GM19468 (cell line): ENCODE measurements around the gene ANO2.
"Not testable (repeated sequence)": the region's sequence is repeated elsewhere in the genome, so short reads cannot be mapped to it uniquely, and the experiment has no call there.

Source experiments
- ATAC-seq: cut with Tn5 transposase; IDR thresholded peaks from one replicate; pipeline ENCODE4 v1.9.1; 2021; ENCODE audit warnings: mild to moderate bottlenecking, moderate library complexity, moderate number of reproducible peaks; ENCODE audit not compliant: unreplicated experiment; ENCODE audit errors: extremely low read depth

ANO2 gene

DNA sequence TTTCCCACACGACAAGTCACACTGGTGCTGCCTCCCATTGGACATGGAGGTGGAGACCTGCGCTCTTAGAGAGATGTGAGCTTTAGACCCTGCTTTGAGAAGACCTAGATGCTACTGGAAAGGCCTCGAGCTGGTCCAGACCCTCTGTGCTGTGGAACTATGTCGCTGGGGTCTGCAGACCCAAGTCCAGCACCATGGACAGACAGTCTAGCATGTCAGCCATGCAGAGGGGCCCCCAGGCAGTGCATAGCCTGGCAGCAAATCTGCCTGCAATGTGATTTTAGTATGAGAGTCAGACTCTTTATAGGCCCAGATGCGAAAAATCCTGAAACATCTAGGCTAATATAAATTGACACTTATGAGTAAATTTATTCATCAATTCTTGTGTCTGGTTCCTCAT lies 371.7 kb downstream of the ANO2 start:
- no peak for ATAC-seq

DNA sequence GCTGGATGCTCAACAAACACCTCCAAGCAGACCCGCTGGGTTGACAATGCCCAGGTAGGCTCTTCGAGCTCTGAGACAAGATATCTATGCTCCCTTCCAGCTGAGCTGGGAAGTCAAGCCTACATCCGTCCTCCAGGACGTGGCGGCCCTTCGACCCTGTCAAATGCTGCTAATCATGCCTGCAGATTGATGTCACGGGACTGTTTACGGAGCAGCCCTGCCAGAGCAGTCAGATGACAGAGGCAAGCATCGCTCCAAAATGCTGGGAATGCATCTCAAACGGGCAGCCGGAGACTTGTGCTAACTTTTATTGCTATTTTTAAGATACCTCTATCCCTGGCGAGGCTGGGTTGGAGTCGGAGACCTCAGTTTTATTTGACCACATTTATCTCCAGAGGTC lies 373.9 kb downstream of the ANO2 start:
- no peak for ATAC-seq

DNA sequence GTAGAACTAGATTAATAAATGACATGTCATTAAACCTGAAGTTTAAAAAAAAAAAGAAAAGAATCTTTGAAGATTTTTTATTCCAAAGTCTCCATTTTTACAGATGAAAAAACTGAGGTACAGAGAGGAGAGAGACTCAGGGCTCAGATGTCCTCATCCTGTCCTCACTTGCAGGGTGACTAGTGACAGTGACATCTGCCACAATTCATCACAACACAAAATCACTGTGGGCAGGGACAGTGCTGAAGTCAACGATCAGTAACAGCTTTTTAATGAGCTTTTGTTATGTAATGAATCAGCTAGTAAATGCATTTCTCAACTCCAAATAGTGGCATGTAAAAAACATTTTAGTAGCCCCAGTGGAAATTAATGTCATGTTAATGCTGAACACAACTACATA lies 374.6 kb downstream of the ANO2 start:
- ATAC-seq, result no peak

DNA sequence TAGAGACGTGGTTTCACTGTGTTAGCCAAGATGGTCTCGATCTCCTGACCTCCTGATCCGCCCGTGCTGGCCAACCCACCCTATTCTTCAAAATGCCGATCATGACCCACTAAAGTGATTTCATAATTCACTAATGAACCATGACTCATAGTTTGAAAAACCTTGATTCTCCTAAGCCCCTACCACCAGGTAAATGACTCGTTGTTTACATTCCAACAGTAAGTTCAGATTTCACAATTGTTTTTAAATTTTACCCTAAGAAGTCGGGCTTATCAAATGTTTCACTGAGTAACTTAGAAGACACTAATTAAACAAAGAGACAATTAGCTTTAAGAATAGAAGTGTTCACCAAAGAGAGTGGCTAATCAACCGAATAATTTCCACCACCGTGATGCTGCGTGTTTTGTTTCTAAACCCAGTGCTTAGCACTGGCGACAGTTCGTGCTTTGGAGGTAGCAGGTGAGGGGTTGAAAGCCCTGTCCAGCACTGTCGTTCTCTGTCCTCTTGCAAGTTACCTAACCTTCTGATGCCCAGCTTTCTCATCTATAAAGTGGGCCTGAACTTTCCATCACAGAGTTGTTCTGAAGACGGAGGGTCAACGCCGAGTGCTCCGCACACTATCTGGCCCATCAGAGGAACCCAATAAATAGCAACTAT lies 376.6 kb downstream of the ANO2 start:
- ATAC-seq, result no peak

DNA sequence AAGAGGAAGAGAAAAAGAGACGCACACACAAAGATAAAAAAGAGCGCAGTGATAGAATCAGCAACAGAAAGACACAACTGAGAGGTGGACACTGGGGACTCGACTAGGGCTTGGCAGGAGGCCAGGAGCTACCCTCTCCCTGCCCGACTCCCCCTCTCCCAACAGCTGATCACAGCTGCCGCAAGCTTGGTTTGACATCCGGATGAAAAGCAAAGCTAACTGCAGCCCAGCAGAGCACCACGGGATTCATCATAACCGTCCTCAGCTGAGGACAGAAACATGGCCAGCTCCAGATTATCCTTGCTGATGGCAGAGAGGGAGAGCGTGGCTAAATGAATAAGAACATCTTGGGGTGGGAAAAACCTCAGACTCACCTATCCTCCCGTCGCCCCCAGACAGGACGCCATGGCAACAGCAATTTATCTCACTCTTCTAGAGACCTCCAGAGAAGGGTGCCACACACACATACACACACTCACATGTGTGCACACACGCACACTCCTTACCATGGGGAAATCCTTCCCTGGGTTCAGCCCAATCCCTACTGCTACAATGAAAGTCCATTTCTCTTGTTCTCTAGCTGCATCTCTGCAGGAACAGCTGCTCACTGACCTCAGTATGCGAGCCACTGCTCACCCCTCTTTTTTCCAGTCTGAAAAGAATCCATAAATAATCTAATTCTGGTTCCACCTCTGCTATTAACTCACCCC lies 377.9 kb downstream of the ANO2 start:
- no peak for ATAC-seq

DNA sequence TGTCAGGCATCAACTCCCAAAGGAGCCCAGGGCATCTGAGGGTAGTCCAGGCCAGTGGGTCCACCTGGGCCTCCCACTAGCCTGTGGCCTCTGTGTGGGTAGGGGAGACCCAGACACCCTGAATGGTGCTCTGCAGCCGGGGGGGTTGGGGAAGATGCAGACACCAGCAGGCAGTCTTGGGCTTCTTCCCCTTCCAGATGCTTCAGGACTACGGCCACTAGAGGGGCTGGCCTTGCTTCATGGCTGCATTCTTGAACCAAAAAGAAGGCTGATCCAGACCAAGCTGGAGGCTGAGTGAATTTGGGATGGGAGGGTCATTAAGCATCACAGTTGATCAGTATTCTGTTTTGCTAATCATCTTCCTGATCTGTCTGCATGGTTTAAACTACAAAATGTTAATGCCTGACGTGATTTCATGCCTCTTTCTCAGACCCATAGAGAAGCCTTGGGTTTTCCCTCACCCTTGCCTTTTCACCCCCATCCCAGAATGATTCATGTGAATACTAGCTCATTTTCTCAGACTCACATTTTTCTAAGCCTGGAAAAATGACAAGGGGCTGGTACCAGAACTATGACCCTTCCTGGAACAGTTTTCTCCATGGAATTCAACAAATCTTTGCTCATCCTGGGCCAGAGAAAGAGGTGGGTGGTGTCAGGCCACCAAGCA lies 379.0 kb downstream of the ANO2 start:
- ATAC-seq, result no peak

DNA sequence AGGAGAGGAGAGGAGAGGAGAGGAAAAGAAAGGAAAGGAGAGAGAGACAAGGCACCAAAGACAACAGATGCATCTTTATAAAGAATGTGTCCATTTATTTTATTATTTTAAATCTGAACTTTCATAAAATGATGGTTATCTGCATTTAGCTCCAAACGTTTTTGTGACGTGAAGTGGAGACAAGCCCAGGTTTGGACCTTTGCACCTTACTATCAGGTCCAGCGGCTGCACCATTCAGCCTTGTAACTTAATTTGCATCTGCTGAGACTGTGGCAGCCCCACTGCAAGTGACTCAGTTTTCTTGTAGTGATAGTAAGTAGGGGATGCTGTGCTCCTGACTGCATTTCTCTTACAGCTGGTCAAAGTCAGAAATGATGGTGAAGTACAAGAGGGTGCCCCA lies 382.5 kb downstream of the ANO2 start:
- ATAC-seq, result no peak

DNA sequence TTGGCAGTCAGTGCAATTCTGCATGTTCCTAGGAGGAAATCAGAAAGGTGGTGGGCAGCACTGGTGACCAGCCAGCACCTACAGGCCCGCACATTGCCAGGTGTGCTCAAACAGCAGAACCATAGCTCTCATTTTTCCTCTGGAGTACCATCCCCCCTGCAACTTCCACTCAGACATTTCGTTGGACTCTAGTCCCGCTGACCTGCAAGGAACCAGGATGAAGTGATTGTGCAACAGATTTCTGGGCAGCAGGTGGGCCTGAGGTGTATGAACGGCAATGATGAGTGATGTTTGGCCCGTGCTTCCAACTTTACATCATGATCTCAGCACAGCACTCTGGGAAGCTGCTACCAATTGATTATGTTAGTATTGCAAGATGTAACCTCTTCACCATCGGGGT lies 383.2 kb downstream of the ANO2 start:
- no peak for ATAC-seq

DNA sequence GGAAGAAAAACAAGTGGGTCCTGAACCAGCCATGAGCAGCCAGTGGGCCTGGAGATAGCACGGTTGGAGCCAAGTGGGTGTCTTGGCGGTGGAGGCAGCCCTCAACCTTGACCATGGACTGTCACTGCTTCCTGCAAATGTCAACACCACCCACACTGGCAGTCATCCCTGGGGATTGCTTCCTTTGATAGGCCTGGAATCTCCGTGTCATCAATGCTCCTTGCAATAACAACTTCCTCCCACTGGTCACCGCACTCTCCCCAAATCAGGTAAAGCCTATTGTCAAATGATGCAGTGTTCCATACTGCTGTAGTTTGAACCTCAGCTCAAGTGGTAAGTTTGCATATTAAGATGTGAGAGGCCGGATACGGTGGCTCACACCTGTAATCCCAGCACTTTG lies 384.0 kb downstream of the ANO2 start:
- ATAC-seq, result no peak

DNA sequence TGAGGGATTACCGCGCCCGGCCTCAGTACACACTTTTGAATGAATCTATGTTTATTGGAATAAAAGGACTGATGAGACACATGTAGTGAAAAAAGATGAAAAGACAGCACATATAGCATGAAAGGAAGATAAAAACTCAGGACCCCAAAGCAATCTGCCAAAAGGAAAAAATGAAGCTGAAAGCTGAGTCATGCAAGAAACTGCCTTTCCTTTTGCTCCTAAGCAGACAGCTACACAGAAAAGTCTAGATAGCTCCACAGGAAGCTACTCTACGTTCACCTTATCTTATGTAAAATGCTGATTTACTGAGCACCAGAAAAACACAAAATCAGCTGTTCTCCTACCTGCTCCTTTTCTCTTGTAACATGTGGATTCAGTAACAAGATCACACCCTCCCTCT lies 384.8 kb downstream of the ANO2 start:
- no peak for ATAC-seq

DNA sequence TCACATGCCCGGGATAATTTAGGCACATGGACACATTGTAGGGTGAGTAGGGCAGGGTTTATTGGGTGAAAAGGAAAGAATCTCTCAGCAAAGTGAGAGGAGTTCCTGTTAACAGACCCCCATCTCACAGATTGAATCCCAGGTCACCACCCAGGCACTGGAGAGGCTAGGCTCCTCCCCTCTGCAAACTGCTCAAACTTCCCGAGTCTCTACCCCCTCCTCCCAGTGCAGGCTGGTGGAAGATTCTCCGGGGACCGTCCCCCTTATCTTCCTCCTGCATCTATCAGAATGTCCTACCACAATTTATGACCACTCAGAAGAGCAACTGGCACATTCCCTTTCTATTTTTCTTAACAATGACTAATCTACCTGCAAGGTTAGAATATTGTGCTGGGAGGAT lies 387.2 kb downstream of the ANO2 start:
- no peak for ATAC-seq

DNA sequence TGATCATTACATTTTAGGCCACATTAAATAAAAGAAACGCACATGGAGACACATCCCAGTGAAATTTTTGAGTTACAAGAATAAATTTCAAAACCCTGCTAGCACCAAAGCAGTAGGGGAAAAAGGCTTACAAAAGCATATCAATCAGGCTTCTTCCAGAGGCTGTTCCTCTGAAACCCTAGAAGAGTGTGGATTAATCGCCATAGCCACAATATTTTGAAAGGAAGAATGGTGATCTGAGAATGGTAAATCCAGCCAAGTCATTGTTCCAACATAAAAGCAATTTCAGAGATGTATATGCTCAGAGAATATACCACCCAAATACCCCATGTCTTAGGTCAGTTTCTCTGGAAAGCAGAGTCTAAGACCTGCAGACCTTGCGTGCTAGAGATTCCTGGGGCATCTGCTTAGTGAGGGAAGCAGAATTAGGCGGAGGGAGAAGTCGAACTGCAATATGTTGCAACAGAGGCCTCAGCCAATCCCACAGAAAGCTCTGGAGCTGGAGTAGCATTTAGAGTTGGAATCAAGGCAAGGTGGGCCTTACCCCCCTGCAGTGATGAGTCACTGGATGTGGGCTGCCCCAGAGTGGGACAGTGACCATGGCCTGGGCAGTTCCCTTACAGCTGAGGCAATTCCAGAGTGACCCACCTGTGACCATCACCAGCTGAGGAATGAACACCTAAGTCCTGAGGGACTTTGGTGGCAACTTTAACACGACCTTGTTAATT lies 387.9 kb downstream of the ANO2 start:
- ATAC-seq, result no peak

DNA sequence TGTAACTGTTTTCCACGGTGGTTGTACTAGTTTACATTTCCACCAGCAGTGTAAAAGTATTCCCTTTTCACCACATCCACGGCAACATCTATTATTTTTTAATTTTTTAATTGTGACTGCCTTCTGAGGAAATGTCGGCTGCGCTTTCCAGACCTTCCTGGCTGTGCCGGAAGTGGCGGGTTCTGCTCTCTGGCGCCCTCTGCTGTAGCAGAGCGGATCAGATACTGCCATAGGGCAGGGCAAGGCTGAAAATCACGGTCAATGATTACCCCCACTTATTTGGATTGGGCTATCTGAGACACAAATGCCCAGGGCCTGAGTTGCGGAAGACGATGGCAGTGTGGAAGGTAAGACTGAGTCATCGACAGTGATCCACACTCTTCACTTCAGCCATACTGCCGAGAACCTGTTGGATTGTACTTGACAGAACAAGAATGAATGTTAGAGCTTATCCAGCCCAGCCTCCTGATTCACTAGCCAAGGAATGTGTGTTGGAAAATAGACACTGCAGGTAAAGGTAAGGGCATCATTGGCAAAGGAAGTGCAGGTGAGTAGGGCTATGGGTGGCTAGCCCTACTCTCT lies 388.9 kb downstream of the ANO2 start:
- no peak for ATAC-seq

DNA sequence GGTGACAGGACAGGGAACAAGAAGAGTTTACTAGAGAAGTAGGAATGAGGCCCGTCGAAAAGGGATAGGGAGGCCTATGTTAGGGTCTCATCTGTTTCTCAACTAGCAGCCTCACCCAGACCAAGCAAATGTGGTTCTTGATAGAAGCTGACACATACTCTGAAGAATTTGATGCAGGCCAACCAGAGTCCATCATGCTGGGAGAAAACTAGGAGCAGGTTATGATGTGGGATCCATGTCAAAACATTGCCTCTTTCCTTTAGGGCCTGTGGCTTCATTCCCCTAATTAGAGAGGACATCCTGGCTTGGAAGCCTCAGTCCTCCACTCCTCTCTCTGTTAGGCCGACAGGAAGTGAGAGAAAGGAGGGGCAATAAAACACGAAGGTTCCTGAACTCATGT lies 390.3 kb downstream of the ANO2 start:
- ATAC-seq, result no peak

DNA sequence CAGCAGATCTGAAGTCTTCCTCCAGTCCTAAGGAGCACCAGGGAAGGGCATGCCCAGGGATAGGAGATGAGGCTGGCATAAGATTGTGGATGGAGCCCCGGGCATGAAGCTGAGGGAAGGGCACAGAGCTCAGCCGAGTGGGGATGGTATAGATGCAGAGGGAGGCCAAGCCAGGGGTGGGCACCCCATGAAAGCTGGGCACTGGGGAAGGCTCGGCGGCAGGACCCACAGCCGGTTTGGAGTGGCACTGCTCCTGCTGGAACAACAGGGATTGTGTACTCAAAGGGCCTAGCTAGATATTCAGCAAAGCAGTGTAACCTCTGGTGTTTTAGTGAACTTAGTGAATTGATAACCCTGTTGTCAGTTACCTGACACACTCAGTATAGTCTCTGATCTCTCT lies 396.0 kb downstream of the ANO2 start:
- no peak for ATAC-seq

DNA sequence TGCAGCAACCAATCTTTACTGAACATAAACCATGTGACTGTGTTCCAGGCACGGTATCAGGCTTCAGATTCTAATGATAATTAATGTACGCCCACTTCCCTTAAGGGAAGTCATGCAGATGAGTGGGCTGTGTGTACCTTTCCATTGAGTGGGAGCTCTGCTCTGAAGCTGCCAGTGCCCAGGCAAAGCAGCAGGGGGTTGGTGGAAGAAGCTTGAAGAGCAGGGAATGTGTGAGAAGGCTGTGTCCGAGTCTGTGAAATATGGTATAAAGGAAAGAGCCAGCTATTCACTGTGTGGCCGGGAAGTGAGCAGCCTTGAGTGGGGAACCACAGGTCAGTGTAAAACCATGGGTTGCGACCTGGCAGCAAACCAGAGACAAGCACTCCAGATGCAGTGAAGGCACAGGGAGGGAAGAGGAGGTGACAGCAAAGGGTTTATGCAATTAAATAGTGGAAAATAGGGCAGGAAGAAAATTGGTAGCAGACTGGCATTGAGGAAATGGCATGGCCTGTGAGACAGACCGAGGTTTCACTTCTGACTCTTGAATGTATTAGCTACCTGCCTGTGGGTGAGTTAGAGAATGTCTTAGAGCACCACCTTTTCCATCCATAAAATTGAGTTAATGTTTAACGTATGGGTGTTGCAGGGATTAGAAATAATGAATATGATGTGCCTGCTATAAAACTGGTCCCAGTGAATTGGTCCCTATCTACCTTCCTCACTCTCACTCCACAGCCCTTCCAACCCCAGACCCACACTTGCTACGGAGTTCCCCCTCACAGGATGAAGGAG lies 396.7 kb downstream of the ANO2 start:
- no peak for ATAC-seq

DNA sequence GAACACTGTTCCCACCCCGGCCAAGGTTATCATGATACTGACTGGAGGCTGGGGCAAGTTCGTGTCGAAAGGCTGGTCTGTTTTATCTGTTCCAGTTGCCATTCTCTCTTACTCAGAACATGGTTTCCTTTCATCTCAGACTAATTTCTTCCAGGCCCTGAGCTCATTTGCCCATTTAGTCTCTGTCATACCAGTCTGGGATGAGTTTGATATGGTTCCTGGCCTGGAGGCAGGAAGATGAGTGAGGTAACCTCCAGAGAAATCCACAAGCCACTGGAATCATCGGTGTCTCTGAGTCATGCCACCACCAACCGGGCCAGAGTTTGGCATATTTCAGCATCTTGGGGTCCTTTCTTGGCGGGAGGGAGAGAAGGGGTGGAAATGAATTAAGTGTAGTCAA lies 398.4 kb downstream of the ANO2 start:
- ATAC-seq, result no peak

DNA sequence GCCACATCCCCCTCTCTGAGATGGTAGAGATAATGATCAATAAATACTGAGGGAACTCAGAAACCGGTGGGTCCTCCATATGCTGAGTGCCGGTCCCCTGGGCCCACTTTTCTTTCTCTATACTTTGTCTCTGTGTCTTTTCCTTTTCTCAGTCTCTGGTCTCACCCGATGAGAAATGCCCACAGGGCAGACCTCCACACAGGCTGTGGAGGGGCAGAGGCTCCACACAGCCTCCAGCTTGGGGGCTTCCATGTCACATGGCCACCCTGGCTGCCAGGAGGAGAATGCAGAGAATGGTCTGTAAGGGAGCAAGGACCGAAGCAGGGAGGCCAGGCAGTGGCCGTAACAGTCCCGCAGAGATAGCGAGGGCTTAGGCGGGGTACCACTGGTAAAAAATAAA lies 407.3 kb downstream of the ANO2 start:
- no peak for ATAC-seq

DNA sequence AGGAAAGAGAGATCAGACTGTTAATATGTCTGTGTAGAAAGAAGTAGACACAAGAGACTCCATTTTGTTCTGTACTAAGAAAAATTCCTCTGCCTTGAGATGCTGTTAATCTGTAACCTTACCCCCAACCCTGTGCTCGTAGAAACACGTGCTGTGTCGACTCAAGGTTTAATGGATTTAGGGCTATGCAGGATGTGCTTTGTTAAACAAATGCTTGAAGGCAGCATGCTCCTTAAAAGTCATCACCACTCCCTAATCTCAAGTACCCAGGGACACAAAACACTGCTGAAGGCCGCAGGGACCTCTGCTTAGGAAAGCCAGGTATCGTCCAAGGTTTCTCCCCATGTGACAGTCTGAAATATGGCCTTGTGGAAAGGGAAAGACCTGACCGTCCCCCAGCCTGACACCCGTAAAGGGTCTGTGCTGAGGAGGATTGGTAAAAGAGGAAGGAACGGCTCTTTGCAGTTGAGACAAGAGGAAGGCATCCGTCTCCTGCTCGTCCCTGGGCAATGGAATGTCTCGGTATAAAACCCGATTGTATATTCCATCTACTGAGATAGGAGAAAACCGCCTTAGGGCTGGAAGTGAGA lies 407.9 kb downstream of the ANO2 start:
- ATAC-seq, result not testable (repeated sequence)

DNA sequence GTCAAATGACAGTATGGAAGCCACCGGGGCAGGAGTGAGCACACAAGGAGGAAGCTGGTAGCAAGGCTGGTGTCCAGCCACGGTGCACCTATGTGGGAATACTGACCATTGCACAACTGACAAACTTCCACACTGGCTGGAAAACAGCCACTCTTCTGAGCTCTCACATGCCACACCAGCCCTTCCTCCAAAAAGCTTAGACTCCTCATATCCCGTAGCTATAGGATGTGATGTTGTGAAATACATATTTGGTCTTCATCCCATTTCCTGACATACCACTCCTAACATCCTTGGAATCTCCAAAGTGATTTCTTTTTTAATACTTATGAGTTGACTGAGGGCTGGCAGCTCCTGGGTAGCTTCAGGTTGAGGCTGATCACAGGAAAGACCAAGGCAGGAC lies 409.5 kb downstream of the ANO2 start:
- no peak for ATAC-seq
